Duodenal mucosa (tissue), 2 donors: ENCODE measurements around the gene PIGQ.

Source experiments
- H3K27ac ChIP-seq: one replicate; pipeline ENCODE4 v1.7.0; 2013; ENCODE audit warnings: low read depth, low read length
- H3K27me3 ChIP-seq, 2 donors: one replicate each; pipeline ENCODE4 v1.7.0; 2013; ENCODE audit warnings: low read length in 2 of 2, control low read depth in 1 of 2; ENCODE audit not compliant: insufficient read depth in 2 of 2, control insufficient read depth in 1 of 2
- H3K36me3 ChIP-seq, 2 donors: one replicate each; pipeline ENCODE4 v1.7.0; 2013; ENCODE audit warnings: low read length in 2 of 2, control low read depth in 1 of 2; ENCODE audit not compliant: insufficient read depth in 2 of 2, control insufficient read depth in 1 of 2
- H3K4me1 ChIP-seq, 2 donors: one replicate each; pipeline ENCODE4 v1.7.0; 2013; ENCODE audit warnings: low read length in 2 of 2, control low read depth in 1 of 2; ENCODE audit not compliant: insufficient read depth in 2 of 2, control insufficient read depth in 1 of 2
- H3K4me3 ChIP-seq, 2 donors: one replicate each; pipeline ENCODE4 v1.7.0; 2013; ENCODE audit warnings: low read length in 2 of 2, low read depth in 1 of 2
- H3K9ac ChIP-seq, 2 donors: one replicate each; pipeline ENCODE4 v1.7.0; 2013; ENCODE audit warnings: low read length in 2 of 2, low read depth in 1 of 2
- H3K9me3 ChIP-seq, 2 donors: one replicate each; pipeline ENCODE4 v1.7.0; 2013; ENCODE audit warnings: low read length in 2 of 2, control low read depth in 1 of 2; ENCODE audit not compliant: control insufficient read depth in 1 of 2

Gene PIGQ

GRCh38 chr16:609316-609715 is 39.5 kb downstream of the PIGQ start:
- Histone ChIP-seq H3K4me1 (peaks cover 4 to 13% of the 10 kb centered on the region in 2 donors), H3K27ac (no peak overlapping the region), H3K4me3 (no peak overlapping the region), H3K9ac (no peak overlapping the region), H3K27me3 (no peaks in the 10 kb centered on the region), H3K9me3 (peaks cover 3 to 5% of the 10 kb centered on the region in 2 donors), H3K36me3 (peaks cover 0 to 8% of the 10 kb centered on the region in 2 donors)

DNA sequence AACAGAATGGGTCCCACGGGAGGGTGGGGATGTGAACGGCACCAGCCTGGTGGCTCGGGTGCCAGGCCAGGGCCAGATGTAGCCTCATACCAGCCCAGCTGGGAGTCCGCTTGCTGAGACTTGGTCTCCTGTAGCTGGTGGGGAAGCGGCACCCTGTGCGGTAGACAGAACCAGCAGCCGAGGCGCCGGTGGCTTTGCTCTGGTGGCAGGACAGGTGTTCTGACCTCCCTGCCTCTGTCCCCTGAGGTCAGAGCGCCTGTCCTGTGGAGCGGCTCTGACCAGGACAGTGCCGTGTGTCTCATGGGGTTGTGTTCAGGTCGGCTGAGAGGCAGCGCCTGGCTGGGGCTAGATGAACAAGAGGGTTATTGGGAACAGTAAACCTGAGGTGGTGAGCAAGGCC is 40.2 kb downstream of the PIGQ start:
- no peak overlapping the region for H3K9ac ChIP-seq

DNA sequence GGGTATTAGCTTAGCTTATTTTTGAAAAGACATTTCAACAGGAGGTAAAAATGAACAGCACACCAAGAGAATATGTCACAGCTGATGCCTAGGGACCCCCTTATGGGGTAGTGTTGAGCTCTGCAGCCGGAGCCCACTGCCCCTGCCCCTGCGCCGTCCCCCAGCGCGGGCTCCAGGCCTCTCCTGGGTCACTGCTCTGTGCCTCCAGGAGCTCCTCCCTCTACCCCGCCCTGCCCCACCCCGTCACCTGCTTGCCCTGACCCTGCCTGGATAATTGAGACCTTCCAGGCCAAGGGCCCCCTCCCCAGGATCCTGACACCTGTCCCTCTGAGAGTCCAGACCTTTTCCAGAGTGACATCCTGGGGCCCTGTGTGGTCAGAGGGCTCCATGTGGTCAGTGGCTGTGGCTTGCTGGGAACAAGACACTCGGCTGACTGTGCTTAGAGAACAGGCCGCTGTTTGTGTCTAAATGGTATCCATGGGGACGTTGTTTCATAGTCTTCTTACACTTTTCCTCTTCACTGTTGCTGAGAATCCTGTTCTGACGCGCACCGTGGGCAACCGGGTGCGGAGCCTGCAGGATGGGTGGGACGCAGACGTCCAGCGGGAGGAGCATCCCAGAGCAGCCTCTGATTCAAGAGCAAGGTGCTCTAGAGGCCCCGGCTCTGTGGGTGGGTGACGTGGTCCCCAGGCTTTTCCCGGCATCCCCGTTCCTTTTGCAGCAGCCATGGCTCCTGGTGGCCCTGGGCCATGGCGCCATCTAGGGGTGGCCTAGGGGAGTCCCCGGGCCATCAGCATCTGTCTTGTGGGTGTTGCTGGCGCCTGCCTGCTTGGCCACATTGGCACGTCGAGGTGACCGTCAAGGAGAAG is 41.0 kb downstream of the PIGQ start:
- no peak overlapping the region for H3K4me3 ChIP-seq
- H3K27ac ChIP-seq, result no peak overlapping the region
- H3K9ac ChIP-seq, result no peak overlapping the region
- H3K9me3 ChIP-seq, result no peaks in the 10 kb centered on the region
- no peaks in the 10 kb centered on the region for H3K27me3 ChIP-seq
- peaks cover 4 to 13% of the 10 kb centered on the region in 2 donors for H3K4me1 ChIP-seq
- H3K36me3 ChIP-seq, result peaks cover 4 to 17% of the 10 kb centered on the region in 2 donors

More for the DNA sequence above, 40.2 kb downstream of the PIGQ start:
- H3K36me3 ChIP-seq, result peaks cover 3 to 14% of the 10 kb centered on the region in 2 donors
- peaks cover 2 to 3% of the 10 kb centered on the region in 2 donors for H3K9me3 ChIP-seq
- H3K4me1 ChIP-seq, result peaks cover 4 to 13% of the 10 kb centered on the region in 2 donors
- H3K27ac ChIP-seq, result no peak overlapping the region
- H3K4me3 ChIP-seq, result no peak overlapping the region
- H3K27me3 ChIP-seq, result no peaks in the 10 kb centered on the region

DNA sequence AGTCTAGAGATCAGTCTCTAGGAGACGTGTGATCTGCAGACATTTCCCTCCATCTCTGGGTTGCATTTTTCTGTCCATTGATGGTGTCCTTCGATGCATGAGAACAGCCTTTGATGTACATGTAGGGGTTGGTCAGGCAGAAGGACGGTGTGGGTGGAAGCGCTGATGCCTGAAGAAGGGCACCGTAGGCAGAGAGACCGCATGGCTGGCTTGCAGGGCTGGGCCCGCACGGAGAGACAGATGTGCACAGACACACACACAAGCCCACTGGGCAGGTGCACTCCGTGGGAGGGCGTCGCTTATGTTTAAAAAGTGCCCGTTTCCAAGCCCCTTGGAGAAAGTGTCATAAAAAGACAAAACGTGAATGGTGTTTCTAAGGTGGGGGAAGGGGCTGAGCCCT is 45.4 kb downstream of the PIGQ start:
- no peak overlapping the region for H3K4me3 ChIP-seq
- peaks cover 3 to 12% of the 10 kb centered on the region in 2 donors for H3K4me1 ChIP-seq
- no peaks in the 10 kb centered on the region for H3K9me3 ChIP-seq
- H3K36me3 ChIP-seq, result peaks cover 4 to 33% of the 10 kb centered on the region in 2 donors
- no peaks in the 10 kb centered on the region for H3K27me3 ChIP-seq
- no peak overlapping the region for H3K9ac ChIP-seq
- no peak overlapping the region for H3K27ac ChIP-seq

- Histone ChIP-seq H3K9me3 (no peaks in the 10 kb centered on the region), H3K27me3 (no peaks in the 10 kb centered on the region), H3K9ac (no peak overlapping the region), H3K36me3 (peaks cover 4 to 33% of the 10 kb centered on the region in 2 donors), H3K27ac (no peak overlapping the region), H3K4me3 (no peak overlapping the region), H3K4me1 (peaks cover 0 to 4% of the 10 kb centered on the region in 2 donors)
These were observed 47.2 kb downstream of the PIGQ start for GRCh38 chr16:616733-617586.

- Histone ChIP-seq H3K4me3 (no peak overlapping the region), H3K27ac (no peak overlapping the region)
These were observed 48.1 kb downstream of the PIGQ start for GRCh38 chr16:617855-618254.

DNA sequence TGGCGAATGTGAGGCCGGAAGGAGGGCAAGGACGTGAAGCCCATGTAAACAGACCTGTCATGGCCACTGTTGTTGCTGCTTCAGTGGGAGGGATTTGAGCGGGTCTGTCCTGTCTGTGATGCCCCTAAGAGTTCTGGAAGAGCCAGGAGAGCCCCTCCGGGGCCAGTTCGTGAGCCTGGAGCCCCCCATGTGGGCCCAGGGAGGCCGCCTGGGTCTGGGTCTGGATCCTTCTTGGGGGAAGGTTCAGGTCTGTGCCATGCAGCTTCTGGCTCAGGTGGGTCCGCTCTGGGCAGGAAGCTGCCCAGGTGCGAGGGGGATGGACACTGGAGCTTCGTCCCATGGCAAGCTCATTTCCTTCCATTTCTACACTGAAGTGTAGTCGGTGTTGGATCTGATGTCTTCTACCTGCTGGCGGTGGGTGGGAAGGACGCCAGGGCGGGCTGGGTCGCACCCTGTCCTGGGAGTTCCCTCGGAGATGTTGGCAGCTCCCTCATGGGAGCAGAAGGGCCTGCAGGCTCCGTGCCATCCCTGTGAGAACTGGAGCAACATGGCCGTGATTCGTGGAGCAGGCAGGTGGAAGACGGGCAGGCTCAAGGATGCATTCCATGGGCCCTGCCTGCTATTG is 49.8 kb downstream of the PIGQ start:
- peaks cover 4 to 23% of the 10 kb centered on the region in 2 donors for H3K36me3 ChIP-seq
- H3K27ac ChIP-seq, result no peak overlapping the region
- peaks cover 0 to 4% of the 10 kb centered on the region in 2 donors for H3K4me1 ChIP-seq
- no peaks in the 10 kb centered on the region for H3K9me3 ChIP-seq
- no peak overlapping the region for H3K9ac ChIP-seq
- H3K4me3 ChIP-seq, result no peak overlapping the region
- H3K27me3 ChIP-seq, result no peaks in the 10 kb centered on the region

More at GRCh38 chr16:617855-618254, 48.1 kb downstream of the PIGQ start:
- Histone ChIP-seq H3K27me3 (no peaks in the 10 kb centered on the region), H3K4me1 (peaks cover 0 to 4% of the 10 kb centered on the region in 2 donors), H3K9ac (no peak overlapping the region), H3K9me3 (no peaks in the 10 kb centered on the region), H3K36me3 (peaks cover 4 to 33% of the 10 kb centered on the region in 2 donors)

- Histone ChIP-seq H3K4me3 (no peak overlapping the region), H3K27me3 (no peaks in the 10 kb centered on the region), H3K4me1 (peaks cover 0 to 4% of the 10 kb centered on the region in 2 donors), H3K36me3 (peaks cover 0 to 21% of the 10 kb centered on the region in 2 donors), H3K27ac (no peak overlapping the region), H3K9me3 (no peaks in the 10 kb centered on the region), H3K9ac (no peak overlapping the region)
These were observed 51.1 kb downstream of the PIGQ start for GRCh38 chr16:620700-621525.

DNA sequence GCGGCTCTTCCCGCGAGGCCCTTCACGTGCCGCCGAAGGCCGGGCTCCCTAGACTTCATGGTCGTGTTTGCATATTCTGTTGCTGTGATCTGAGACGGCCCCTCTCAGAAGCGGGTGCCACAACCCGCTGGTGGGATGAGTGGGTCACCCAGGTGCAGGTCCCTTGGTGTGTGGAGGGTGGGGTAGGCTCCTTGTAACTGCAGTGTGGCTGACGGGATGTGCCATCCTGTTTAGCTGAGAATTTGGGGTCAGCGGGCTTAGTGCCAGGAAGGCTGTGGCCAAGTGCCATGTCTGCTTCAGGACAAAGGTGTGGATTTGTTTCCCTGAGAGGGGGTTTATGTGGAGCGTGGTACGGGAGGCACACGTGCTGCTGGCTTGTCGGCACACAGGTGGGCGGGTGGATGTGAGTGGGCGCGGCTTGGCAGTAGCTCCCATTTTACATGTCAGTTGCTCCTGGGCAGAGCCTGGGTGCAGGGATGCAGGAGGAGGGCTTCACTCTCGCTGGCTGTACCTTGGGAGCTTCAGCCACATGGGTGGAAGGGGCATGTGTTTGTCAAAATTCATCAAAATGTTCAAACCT is 51.8 kb downstream of the PIGQ start:
- H3K27ac ChIP-seq, result no peak overlapping the region
- H3K4me1 ChIP-seq, result peaks cover 0 to 4% of the 10 kb centered on the region in 2 donors
- no peaks in the 10 kb centered on the region for H3K9me3 ChIP-seq
- H3K9ac ChIP-seq, result no peak overlapping the region
- H3K4me3 ChIP-seq, result no peak overlapping the region
- H3K36me3 ChIP-seq, result peaks cover 0 to 26% of the 10 kb centered on the region in 2 donors
- no peaks in the 10 kb centered on the region for H3K27me3 ChIP-seq
